ENCODE results near the gene IRF7.

DNA sequence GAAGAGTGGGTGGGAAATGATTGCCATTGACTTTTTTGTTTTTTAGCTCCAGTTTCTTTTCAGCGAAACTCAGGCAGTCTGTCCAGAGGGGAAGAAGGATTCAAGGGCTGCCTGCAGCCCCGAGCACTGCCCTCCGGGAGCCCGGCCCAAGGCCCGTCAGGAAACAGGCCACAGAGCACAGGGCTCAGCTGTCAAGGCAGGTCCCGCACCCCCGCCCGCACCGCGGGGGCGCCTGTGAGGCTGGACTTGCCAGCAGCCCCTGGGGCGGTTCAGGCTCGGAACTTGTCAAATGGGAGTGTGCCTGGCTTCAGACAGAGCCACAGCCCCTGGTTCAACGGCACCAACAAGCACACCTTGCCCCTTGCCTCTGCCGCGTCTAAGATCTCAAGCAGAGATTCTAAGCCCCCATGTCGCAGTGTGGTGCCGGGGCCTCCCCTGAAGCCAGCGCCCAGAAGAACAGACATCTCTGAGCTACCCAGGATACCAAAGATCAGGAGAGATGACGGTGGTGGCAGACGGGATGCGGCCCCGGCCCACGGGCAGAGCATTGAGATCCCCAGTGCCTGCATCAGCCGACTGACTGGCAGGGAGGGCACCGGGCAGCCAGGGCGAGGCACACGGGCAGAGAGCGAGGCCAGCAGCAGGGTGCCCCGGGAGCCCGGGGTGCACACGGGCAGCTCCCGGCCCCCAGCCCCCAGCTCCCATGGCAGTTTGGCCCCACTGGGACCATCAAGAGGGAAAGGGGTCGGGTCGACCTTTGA is 8.6 kb downstream of the IRF7 start:
- TF ChIP-seq, protein P1, sequence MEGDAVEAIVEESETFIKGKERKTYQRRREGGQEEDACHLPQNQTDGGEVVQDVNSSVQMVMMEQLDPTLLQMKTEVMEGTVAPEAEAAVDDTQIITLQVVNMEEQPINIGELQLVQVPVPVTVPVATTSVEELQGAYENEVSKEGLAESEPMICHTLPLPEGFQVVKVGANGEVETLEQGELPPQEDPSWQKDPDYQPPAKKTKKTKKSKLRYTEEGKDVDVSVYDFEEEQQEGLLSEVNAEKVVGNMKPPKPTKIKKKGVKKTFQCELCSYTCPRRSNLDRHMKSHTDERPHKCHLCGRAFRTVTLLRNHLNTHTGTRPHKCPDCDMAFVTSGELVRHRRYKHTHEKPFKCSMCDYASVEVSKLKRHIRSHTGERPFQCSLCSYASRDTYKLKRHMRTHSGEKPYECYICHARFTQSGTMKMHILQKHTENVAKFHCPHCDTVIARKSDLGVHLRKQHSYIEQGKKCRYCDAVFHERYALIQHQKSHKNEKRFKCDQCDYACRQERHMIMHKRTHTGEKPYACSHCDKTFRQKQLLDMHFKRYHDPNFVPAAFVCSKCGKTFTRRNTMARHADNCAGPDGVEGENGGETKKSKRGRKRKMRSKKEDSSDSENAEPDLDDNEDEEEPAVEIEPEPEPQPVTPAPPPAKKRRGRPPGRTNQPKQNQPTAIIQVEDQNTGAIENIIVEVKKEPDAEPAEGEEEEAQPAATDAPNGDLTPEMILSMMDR (IDR thresholded peaks at IDR 0.05; ENCODE audit: low read depth, low read length): no peak
- TF ChIP-seq EZH2phosphoT487 (IDR thresholded peaks at IDR 0.05; ENCODE audit: low read depth): no peak
